ENCODE results near the gene PPP2R5D.
A peak's percentile ranks its signal among the peaks of the same experiment; 100 is the strongest.
"Not testable (repeated sequence)": the region's sequence is repeated elsewhere in the genome, so short reads cannot be mapped to it uniquely, and the experiment has no call there.

PPP2R5D gene

DNA sequence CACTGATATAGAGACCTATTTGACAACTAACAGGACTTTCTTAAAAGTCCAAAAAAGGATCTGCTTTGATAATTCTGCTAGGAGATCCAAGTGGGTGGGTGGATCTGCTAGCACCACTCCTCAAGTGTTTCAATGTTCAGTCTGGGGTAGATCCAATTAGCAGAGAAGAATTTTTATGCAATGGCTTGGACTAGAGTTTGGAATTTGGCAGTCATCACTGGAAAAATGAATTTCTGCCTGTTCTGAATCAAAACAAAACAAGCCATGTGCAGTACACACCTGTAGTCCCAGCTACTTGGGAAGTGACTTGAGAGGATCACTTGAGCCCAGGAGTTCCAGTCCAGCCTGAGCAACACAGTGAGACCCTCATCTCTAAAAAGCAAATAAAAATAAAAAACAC is 36.4 kb upstream of the PPP2R5D start:
- H3K4me1 ChIP-seq (ENCODE audit: insufficient read depth, low read length) = no peaks in the 10 kb centered on the region
- no peak overlapping the region for H3K27ac ChIP-seq (ENCODE audit: low read length)
- no peaks in the 10 kb centered on the region for H3K9me3 ChIP-seq (ENCODE audit: insufficient read depth, low read length, severe bottlenecking)
- H3K36me3 ChIP-seq (ENCODE audit: insufficient read depth, low read length) = peaks cover 17% of the 10 kb centered on the region
- ATAC-seq (ENCODE audit: insufficient read depth, low read depth) (no peak), DNase-seq (no peak)
- no peaks in the 10 kb centered on the region for H3K27me3 ChIP-seq (ENCODE audit: insufficient read depth, low read length, poor library complexity)
- no peak for TF ChIP-seq EZH2 (IDR thresholded peaks at IDR 0.05; ENCODE audit: borderline replicate concordance, low read depth, low read length, severe bottlenecking)
- TF ChIP-seq, protein P1, sequence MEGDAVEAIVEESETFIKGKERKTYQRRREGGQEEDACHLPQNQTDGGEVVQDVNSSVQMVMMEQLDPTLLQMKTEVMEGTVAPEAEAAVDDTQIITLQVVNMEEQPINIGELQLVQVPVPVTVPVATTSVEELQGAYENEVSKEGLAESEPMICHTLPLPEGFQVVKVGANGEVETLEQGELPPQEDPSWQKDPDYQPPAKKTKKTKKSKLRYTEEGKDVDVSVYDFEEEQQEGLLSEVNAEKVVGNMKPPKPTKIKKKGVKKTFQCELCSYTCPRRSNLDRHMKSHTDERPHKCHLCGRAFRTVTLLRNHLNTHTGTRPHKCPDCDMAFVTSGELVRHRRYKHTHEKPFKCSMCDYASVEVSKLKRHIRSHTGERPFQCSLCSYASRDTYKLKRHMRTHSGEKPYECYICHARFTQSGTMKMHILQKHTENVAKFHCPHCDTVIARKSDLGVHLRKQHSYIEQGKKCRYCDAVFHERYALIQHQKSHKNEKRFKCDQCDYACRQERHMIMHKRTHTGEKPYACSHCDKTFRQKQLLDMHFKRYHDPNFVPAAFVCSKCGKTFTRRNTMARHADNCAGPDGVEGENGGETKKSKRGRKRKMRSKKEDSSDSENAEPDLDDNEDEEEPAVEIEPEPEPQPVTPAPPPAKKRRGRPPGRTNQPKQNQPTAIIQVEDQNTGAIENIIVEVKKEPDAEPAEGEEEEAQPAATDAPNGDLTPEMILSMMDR (IDR thresholded peaks at IDR 0.05; ENCODE audit: borderline replicate concordance, extremely low read depth, low read length, poor library complexity, severe bottlenecking) = no peak
- H3K4me2 ChIP-seq (ENCODE audit: insufficient read depth, low read length) = no peak overlapping the region
- H3K9ac ChIP-seq (ENCODE audit: low read depth, low read length) = no peak overlapping the region
- no peak overlapping the region for H3K4me3 ChIP-seq (ENCODE audit: low read depth in 1 of 2, low read length in 2 of 2)
- no peak overlapping the region for H2AFZ ChIP-seq (ENCODE audit: low read depth, low read length)
- H4K20me1 ChIP-seq (ENCODE audit: insufficient read depth, low read length) = no peaks in the 10 kb centered on the region
- H3K79me2 ChIP-seq (ENCODE audit: insufficient read depth, low read length) = no peaks in the 10 kb centered on the region

DNA sequence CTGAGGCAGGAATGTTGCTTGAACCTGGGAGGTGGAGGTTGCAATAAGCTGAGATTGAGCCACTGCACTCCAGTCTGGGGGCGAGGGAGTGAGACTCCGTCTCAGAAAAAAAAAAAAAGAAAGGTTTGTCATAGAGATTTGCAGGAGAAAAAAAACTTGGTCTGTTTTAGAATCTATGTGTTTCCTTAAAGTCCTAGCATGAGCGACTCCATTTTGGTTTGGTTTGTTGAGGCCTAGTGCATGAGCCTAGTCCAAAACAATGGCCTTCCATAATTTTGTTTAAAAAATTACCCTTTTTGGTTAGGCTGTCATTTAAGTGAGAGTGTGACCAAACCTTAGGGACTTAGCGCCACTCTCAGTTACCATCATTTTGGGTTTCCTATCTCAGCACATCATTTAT is 32.0 kb upstream of the PPP2R5D start:
- Histone ChIP-seq H3K27ac (ENCODE audit: low read length) (no peak overlapping the region), H3K4me2 (ENCODE audit: insufficient read depth, low read length) (no peak overlapping the region), H4K20me1 (ENCODE audit: insufficient read depth, low read length) (no peaks in the 10 kb centered on the region), H3K4me3 (ENCODE audit: low read depth in 1 of 2, low read length in 2 of 2) (no peak overlapping the region), H3K79me2 (ENCODE audit: insufficient read depth, low read length) (no peaks in the 10 kb centered on the region), H2AFZ (ENCODE audit: low read depth, low read length) (no peak overlapping the region), H3K9me3 (ENCODE audit: insufficient read depth, low read length, severe bottlenecking) (no peaks in the 10 kb centered on the region), H3K9ac (ENCODE audit: low read depth, low read length) (no peak overlapping the region), H3K36me3 (ENCODE audit: insufficient read depth, low read length) (no peaks in the 10 kb centered on the region), H3K27me3 (ENCODE audit: insufficient read depth, low read length, poor library complexity) (no peaks in the 10 kb centered on the region), H3K4me1 (ENCODE audit: insufficient read depth, low read length) (no peaks in the 10 kb centered on the region)
- TF ChIP-seq, protein P1 (IDR thresholded peaks at IDR 0.05; ENCODE audit: borderline replicate concordance, extremely low read depth, low read length, poor library complexity, severe bottlenecking) = no peak
- TF ChIP-seq EZH2 (IDR thresholded peaks at IDR 0.05; ENCODE audit: borderline replicate concordance, low read depth, low read length, severe bottlenecking) = no peak
- DNase-seq (no peak), ATAC-seq (ENCODE audit: insufficient read depth, low read depth) (no peak)

DNA sequence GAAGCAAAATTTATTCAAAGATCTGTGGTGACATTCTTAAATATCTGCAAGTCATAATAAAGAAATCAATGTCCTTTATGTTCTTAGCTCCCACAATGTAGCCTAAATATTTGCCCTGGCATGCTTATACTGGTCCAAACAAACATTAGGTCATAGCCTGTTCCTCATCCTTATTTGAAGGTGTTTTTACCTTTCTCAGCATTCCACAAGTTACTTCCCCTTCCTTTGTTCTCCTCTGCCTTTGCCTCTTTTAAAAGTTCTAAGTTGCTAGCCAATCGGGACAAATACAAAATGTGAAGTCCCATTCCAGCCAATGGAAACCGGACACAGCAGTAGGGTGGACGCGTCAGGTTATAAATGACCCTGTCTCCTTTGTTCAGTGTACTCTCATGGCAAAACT is 30.0 kb upstream of the PPP2R5D start:
- not testable (repeated sequence) for H3K9me3 ChIP-seq (ENCODE audit: insufficient read depth, low read length, severe bottlenecking); H3K4me1 ChIP-seq (ENCODE audit: insufficient read depth, low read length); H3K4me3 ChIP-seq (ENCODE audit: low read depth in 1 of 2, low read length in 2 of 2); ATAC-seq (ENCODE audit: insufficient read depth, low read depth); H3K4me2 ChIP-seq (ENCODE audit: insufficient read depth, low read length); H3K36me3 ChIP-seq (ENCODE audit: insufficient read depth, low read length); H4K20me1 ChIP-seq (ENCODE audit: insufficient read depth, low read length); H2AFZ ChIP-seq (ENCODE audit: low read depth, low read length); H3K27ac ChIP-seq (ENCODE audit: low read length); H3K9ac ChIP-seq (ENCODE audit: low read depth, low read length); H3K79me2 ChIP-seq (ENCODE audit: insufficient read depth, low read length); H3K27me3 ChIP-seq (ENCODE audit: insufficient read depth, low read length, poor library complexity); DNase-seq

DNA sequence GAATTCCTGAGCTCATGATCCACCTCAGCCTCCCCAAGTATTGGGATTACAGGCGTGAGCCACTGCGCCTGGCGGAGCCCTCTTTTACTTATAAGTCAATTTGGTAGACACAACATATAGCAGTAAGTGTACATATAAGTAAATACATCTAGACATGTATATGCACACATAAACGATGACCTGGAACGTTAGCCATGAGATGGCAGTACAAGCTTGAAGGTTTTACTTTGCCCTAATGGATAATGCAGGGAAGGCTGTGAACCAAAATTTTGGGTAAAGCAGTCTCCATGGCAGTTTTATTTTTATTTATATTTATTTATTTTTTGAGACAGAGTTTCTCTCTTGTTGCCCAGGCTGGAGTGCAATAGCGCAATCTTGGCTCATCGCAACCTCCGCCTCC is 26.2 kb upstream of the PPP2R5D start:
- no peak overlapping the region for H3K9ac ChIP-seq (ENCODE audit: low read depth, low read length)
- no peak overlapping the region for H3K4me2 ChIP-seq (ENCODE audit: insufficient read depth, low read length)
- no peaks in the 10 kb centered on the region for H4K20me1 ChIP-seq (ENCODE audit: insufficient read depth, low read length)
- no peak for TF ChIP-seq EZH2 (IDR thresholded peaks at IDR 0.05; ENCODE audit: borderline replicate concordance, low read depth, low read length, severe bottlenecking)
- TF ChIP-seq, protein P1 (IDR thresholded peaks at IDR 0.05; ENCODE audit: borderline replicate concordance, extremely low read depth, low read length, poor library complexity, severe bottlenecking) = peak; percentile 25
- no peak for ATAC-seq (ENCODE audit: insufficient read depth, low read depth)
- no peak overlapping the region for H3K27ac ChIP-seq (ENCODE audit: low read length)
- 0 out of 2 replicates have a peak, but pooled peaks cover 2% of the 10 kb centered on the region for H3K36me3 ChIP-seq (ENCODE audit: insufficient read depth, low read length)
- H3K79me2 ChIP-seq (ENCODE audit: insufficient read depth, low read length) = no peaks in the 10 kb centered on the region
- no peak overlapping the region for H3K4me3 ChIP-seq (ENCODE audit: low read depth in 1 of 2, low read length in 2 of 2)
- no peak for DNase-seq
- H3K27me3 ChIP-seq (ENCODE audit: insufficient read depth, low read length, poor library complexity) = no peaks in the 10 kb centered on the region
- no peaks in the 10 kb centered on the region for H3K4me1 ChIP-seq (ENCODE audit: insufficient read depth, low read length)
- no peak overlapping the region for H2AFZ ChIP-seq (ENCODE audit: low read depth, low read length)
- no peaks in the 10 kb centered on the region for H3K9me3 ChIP-seq (ENCODE audit: insufficient read depth, low read length, severe bottlenecking)

Data from DND-41 (cell line).